ENCODE data around the gene ISOC2. TPM values are rescaled to one million over a fixed set of nuclear protein-coding genes. Genes with fewer than 3 reads are reported as not detected.
"Not testable (repeated sequence)": the region's sequence is repeated elsewhere in the genome, so short reads cannot be mapped to it uniquely, and the experiment has no call there.

The ISOC2 gene
- total RNA-seq, 1 donor from 2014 or later, result 24.9 TPM

- Mint-ChIP-seq H3K36me3 (ENCODE audit: unreplicated experiment) (no peaks in the 10 kb centered on the region), H3K27me3 (ENCODE audit: unreplicated experiment) (peaks cover 6% of the 10 kb centered on the region), H3K4me1 (ENCODE audit: low read depth, unreplicated experiment) (peaks cover 4% of the 10 kb centered on the region), H3K27ac (ENCODE audit: unreplicated experiment) (no peak overlapping the region), H3K4me3 (ENCODE audit: unreplicated experiment) (no peak overlapping the region), H3K9me3 (ENCODE audit: unreplicated experiment) (no peaks in the 10 kb centered on the region)
- no peak for DNase-seq
- no peak for TF ChIP-seq CTCF (IDR thresholded peaks at IDR 0.05; ENCODE audit: partially characterized antibody, unreplicated experiment)
Measured at GRCh38 chr19:55419624-55420236, 41.7 kb downstream of the ISOC2 start.

GRCh38 chr19:55419103-55419502 is 42.3 kb downstream of the ISOC2 start:
- DNase-seq, result no peak
- Mint-ChIP-seq H3K9me3 (ENCODE audit: unreplicated experiment) (no peaks in the 10 kb centered on the region), H3K36me3 (ENCODE audit: unreplicated experiment) (no peaks in the 10 kb centered on the region), H3K27me3 (ENCODE audit: unreplicated experiment) (peaks cover 5% of the 10 kb centered on the region), H3K4me1 (ENCODE audit: low read depth, unreplicated experiment) (peaks cover 4% of the 10 kb centered on the region), H3K4me3 (ENCODE audit: unreplicated experiment) (no peak overlapping the region), H3K27ac (ENCODE audit: unreplicated experiment) (no peak overlapping the region)
- TF ChIP-seq CTCF (IDR thresholded peaks at IDR 0.05; ENCODE audit: partially characterized antibody, unreplicated experiment), result no peak

GRCh38 chr19:55418185-55418584 is 43.3 kb downstream of the ISOC2 start:
- H3K27ac Mint-ChIP-seq (ENCODE audit: unreplicated experiment), result no peak overlapping the region
- H3K4me3 Mint-ChIP-seq (ENCODE audit: unreplicated experiment), result no peak overlapping the region
- peaks cover 7% of the 10 kb centered on the region for H3K27me3 Mint-ChIP-seq (ENCODE audit: unreplicated experiment)
- H3K9me3 Mint-ChIP-seq (ENCODE audit: unreplicated experiment), result peaks cover 2% of the 10 kb centered on the region
- peak; percentile 60 for DNase-seq
- no peaks in the 10 kb centered on the region for H3K36me3 Mint-ChIP-seq (ENCODE audit: unreplicated experiment)
- peaks cover 4% of the 10 kb centered on the region for H3K4me1 Mint-ChIP-seq (ENCODE audit: low read depth, unreplicated experiment)
- TF ChIP-seq CTCF (IDR thresholded peaks at IDR 0.05; ENCODE audit: partially characterized antibody, unreplicated experiment), result peak; percentile 58

- Mint-ChIP-seq H3K27me3 (ENCODE audit: unreplicated experiment) (peaks cover 24% of the 10 kb centered on the region), H3K9me3 (ENCODE audit: unreplicated experiment) (peaks cover 26% of the 10 kb centered on the region), H3K27ac (ENCODE audit: unreplicated experiment) (no peak overlapping the region), H3K36me3 (ENCODE audit: unreplicated experiment) (peaks cover 12% of the 10 kb centered on the region), H3K4me1 (ENCODE audit: low read depth, unreplicated experiment) (peaks cover 13% of the 10 kb centered on the region), H3K4me3 (ENCODE audit: unreplicated experiment) (no peak overlapping the region)
- no peak for TF ChIP-seq CTCF (IDR thresholded peaks at IDR 0.05; ENCODE audit: partially characterized antibody, unreplicated experiment)
- no peak for DNase-seq
Measured at GRCh38 chr19:55410168-55410567, 51.3 kb downstream of the ISOC2 start.

- H3K36me3 Mint-ChIP-seq (ENCODE audit: unreplicated experiment), result peaks cover 12% of the 10 kb centered on the region
Measured at GRCh38 chr19:55409179-55409578, 52.3 kb downstream of the ISOC2 start.

More at GRCh38 chr19:55409179-55409578, 52.3 kb downstream of the ISOC2 start:
- Mint-ChIP-seq H3K9me3 (ENCODE audit: unreplicated experiment) (peaks cover 26% of the 10 kb centered on the region), H3K27me3 (ENCODE audit: unreplicated experiment) (peaks cover 24% of the 10 kb centered on the region), H3K4me1 (ENCODE audit: low read depth, unreplicated experiment) (peaks cover 13% of the 10 kb centered on the region)
- DNase-seq; H3K4me3 Mint-ChIP-seq (ENCODE audit: unreplicated experiment); H3K27ac Mint-ChIP-seq (ENCODE audit: unreplicated experiment): not testable (repeated sequence)
